SKM-1 treated with dmso at 0.1 percent for 144 hours (cell line): ENCODE results near the gene CD7.

Source experiments
- DNase-seq: peaks from one replicate; lab custom pipeline; 2025; ENCODE audit not compliant: unreplicated experiment; lab: John Stamatoyannopoulos, UW

The CD7 gene

DNA sequence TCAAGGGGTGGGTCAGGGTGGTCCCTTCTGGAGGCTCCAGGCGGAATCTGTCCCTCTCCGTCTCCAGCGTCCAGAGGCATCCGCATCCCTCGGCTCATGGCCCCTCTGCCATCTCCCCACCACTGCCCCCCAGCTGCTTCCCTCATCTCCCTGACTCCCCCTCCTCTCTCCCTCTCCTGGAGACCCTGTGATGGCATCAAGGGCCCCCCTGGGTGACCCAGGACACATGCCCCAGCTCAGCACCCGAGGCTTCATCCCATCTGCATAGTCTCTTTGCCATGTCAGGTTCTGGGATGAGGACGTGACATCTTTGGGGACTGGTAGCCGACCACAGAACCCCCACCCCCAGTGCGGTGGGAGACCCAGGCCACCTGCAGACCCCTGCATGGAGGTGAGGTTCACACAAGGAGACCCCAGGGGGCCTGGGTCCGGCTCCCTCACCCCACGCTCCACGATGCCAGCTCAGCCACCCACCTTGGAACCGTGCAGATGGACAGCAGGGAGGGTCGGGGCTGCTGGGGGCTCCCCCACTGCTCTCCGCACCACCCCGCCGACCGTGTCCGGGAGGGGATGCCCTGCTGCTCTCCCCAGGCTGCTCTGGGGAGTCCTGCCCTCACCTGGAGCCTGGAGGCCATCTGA, 12.4 kb upstream of the CD7 start:
- DNase-seq: no peak

DNA sequence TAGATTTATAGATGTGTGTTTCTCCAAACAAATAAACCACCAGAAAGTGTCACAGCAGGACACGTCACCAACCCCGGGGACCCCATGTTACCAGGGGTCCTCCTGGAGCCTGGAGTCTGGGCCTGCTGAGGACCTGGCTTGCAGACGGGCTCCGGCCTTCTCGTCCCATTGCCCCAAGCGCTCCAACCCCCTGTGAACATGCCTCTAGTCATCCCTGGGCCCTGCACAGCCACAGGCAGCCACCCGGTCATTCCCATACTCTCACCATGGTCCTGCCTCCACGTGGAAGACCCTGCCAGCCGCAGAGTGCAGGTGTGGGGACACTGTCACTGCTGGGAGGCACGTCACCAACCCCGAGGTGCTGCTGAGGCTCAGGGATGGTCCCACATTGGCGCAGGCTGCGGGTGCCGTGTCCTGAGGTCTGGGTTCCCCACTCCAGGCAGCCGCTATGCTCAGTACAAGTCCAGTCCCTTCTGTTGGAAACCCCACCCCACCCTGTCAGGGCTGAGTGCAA, 11.6 kb upstream of the CD7 start:
- no peak for DNase-seq

DNA sequence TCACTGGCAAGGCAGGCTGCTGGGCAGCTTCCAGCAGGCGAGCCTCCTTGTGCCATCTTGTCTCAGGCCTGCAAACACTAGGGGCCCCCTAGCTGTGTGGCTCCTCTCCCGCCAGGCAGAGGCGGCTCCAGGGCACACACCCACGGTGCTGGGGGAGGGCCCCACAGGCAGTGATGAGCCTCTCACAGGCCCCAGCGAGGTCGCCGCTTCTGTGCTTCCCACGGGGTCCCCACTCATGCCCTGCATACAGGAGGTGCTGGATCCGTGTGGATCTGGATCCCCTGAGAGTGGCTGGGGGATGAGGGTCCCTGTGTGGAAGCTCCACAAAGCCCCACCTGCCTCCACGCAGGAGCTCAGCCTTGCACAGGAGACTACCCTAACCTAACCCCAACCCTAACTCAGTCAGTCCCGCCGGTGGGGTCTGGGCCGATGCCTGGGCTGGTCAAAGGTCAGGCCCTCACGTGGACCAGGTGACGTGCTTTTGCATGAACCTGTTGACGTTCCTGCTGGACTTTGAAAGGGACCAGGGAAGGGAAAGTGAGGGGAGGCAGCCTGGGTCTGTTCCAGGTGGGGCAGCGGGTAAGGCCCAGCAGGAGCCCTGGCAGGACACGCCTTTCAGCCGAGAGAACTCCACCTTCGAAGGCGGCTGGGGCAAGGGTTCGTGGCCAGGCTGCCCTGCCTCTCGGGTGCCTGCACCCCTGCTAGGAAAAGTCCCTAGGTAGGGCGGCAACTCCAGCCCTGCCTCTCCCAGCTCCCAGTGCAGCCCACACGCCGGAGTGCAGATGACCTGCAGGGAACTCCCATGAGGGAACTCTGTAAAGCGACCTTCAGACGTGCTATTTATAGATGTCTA, 11.0 kb upstream of the CD7 start:
- no peak for DNase-seq

DNA sequence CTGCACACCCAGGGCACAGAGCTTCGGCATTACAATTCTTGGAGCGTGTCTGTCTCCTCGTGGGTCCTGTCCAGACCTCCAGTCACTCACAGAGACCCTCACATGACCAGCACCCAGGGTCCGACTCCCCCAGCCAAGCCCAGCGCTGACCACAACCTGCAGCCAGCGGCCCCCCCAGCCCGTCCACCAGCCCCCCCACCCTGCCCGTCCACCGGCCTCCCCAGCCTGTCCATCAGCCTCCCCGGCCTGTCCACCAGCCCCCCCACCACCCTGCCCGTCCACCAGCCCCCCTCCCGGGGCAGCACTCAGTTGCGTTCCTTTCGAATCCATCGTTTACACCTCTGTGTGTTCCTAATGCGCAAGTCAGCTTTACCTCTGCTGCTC, 10.3 kb upstream of the CD7 start:
- DNase-seq: no peak

DNA sequence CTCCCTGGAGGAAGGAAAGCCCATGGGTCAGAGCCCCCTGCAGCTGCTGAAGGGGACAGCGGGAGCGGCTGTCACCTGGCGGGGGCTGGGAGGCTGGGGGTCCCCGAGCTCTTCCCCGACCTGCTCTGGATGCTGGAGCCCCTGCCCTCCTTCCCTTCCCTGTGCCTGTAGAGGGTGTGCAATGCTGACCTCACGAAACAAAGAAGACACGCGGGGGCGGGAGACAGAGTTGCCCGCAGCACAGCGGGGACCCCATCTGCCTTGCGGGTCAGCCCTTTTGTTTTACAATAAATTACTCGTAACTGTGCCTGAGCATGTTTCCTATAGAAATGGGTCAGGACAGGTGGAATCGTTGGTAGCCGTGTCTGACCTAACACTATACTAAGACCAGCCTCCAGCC, 9.9 kb upstream of the CD7 start:
- DNase-seq: no peak

DNA sequence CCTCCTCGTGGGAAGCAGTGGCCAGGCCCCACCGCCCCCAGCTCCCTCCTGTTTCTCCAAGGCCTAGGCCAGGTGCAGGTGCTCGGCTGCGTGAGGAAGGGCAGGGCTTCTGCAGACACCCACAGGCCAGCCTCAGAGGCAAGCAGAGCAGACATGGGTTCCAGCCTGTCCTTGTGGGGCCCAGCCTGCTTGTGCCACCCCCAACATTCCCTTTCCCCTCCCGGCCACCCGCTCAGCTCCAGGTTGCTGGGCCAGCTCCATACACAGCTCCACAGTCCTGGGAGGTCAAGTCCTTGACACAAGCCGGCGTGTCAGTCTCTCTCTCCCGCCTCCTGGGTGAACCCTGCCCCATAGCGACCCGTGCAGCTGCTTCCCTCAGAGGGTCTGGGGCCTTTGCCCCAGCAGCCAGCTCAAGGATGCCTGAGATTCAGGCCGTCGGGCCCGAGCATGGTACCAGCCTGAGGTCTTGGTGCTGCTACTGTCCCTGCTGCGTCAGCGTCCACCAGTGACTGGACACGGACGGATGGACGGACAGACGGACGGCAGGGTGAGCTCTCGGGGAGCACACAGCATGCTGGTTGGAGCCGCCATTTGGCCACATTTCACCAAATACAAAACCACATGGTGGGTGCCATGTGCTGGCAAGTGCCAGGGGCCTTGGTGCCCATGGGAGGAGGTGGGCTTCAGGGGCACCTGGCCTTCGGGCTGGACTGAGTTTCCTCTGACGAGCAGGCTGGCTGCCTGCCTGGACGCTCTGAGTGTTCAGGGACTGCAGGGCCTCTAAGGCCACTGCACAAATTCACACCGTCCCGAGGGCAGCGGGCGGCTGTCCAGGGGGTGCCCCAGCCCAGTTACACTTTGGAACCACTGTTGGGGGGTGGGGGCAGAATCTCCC, 8.1 kb upstream of the CD7 start:
- no peak for DNase-seq

DNA sequence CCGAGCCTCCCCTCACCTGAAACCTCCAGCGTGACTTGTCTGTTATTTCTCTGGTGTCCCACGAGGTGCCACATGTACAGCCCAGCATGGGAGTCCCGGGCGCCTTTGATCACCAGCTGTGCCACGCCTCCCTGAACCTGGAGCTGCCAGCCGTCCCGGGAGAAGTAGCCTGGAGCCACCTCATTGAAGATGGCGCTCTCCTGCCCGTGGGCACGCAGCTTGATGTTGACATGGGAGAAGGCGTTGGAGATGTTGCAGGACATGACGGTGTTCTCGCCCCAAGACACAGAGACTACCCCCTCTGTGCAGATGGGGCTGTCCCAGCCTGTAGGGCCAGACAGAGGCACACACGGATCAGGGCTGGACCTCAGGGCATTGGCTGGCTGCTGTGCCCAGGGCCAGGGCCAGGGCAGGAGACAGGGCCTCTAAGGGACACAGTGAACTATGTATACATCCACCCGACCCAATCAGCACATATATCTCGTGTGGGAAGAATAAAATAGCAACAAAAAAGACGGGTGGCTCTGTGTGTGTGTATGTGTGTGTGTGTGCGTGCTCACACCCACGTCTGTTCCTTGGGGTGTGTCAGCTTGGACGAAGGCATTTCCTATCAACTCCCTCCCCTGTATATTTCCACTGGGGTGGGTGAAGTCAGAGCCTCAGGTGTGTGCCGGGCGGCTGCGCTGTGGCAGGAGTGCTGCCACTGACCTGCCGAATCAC, 7.3 kb upstream of the CD7 start:
- no peak for DNase-seq

DNA sequence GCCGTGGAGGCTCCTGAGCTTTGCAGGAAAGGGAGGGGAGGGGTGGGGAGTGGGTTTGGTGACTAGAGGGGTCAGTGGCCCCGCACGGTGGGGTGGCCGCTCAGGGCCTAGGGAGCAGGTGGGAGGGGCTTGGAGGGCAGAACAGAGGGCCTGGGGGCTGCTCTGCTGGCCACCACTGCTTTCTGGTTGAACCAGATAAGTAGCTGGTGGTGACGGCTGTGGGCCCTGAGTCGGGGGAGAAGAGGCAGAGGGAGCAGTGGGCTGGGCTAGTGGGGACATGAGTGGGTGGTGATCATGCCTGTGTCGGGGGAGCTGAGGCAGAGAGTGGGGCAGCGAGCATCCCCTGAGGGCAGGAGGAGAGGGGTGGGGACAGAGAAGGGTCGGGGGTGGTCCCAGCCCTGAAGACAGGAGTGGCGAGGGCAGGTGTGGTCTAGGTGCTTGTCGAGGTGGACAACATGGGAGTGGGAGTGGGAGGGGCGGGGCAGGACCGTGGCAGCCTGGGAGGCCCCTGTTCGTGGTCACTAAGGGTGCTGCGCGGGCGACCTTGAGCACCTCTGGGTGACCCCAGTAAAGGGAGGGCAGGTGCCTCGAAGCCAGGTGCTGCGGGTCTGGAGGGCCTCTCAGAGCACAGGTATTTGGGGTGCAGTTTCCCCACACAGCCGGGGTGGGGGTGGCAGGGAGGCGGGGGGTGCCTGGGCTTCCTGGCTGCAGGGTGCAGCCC, 6.3 kb upstream of the CD7 start:
- no peak for DNase-seq

DNA sequence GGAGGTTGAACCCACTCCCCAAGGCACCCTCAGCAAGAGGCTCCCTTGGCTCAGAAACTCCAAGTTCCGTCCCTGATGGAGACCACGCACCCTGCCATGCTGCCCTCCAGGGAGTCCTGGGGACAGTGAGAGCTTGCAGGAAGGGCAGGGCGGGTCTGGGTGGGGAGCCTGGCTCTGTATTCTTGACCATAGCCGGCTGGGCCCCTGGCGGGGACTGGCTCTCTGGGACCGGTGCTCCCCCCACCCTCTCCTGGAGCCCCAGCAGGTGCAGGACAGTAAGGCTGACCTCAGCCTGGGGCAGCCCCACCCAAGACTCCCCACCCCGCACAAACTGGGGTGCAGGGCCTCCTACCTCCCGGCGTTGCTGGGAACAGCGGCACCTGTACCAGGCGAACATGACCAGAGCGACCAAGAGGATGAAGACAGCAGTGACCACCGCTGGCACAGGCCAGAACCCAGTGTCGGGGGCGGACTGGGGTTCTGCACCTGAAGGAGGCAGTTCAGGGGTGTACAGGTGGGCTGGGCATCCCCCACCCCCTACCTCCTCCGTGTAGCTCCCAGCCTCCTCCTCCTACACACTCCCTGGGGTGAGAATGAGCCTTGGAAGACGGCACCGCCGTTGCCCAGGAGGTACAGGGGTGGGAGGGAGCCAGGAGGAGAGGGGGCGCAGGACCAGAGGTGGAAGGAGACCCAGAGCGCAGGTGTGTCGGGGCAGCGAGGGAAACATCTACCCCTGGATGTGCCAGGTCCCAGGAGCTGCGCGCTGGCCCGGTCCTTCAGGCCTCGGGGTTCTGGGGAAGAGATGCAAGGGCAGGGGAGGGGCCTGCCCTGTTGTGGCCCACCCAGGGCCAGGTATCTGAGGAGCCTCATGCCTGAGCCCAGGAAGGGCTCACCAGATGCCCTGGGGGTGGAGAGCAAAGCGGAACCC, 5.4 kb upstream of the CD7 start:
- no peak for DNase-seq

DNA sequence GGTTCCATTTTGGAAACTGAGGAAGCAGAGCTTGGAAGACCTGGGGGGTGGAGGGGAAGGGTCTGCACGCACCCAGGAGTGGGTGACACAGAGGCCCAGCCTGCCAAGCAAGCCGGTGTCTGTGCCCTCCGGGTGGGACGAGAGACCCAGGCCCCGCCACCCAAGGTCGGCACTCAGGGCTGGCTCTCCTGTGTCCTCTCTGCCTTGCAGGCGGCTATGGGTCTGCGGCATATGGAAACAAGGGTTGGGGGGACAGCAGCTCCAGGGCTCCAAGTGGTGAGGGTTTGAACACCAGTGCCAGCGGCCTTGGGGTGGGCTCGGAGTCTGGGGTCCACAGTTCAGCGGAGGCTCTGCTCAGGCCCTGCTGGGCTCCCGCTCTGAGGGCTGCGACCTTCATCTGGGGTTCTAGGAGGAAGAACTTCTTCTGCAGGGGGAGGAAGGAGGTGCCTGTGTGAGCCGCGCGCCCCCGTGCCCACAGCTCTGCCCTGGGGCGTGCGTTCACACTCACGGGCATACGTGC, 4.6 kb upstream of the CD7 start:
- DNase-seq: no peak

DNA sequence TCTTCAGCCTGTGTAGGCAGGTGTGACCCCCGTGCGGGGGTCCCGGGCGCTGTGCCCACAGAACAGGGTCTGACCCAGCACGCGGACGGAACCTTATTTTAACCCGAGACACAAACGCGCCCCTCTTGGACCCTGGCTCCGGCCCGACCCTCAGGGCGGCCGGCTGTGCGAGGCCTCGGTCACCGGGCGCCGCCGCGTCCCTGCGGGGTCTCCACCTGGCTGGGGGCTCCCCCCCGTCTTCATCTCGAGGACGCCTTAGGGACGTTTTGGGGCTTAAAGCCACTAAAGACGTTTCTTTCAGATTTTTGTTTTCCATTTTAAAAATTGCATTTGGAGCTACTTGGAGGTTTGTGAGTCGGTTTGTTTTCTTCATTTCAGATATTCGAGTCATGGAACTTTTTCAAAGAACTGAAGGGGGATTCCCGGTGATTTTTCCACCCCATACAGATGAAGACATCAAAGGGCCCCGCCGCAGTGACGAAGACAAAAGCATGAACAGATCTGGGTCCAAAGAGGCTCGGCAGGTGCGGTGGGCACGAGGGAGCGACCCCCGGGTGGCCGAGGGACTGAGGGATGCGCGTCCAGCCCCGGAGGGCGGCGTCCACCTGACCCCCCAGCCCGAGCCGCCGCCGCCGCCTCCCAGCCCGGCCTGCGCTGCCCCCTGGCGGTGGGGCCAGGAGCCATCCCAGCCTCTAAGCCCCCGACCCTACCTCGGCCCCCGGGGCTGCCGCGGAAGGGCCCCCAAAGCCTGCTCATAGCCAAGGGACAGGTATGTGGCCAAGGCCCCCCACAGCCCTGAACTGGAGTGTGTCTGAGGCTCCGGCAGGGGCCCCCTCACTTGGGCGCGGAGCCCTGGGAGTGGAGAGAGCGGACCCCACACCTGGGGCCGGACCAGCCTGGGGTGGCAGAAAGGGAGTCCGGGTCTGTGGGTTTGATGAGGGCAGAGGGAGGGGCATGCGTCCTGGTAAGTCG, 3.8 kb upstream of the CD7 start:
- DNase-seq: no peak

DNA sequence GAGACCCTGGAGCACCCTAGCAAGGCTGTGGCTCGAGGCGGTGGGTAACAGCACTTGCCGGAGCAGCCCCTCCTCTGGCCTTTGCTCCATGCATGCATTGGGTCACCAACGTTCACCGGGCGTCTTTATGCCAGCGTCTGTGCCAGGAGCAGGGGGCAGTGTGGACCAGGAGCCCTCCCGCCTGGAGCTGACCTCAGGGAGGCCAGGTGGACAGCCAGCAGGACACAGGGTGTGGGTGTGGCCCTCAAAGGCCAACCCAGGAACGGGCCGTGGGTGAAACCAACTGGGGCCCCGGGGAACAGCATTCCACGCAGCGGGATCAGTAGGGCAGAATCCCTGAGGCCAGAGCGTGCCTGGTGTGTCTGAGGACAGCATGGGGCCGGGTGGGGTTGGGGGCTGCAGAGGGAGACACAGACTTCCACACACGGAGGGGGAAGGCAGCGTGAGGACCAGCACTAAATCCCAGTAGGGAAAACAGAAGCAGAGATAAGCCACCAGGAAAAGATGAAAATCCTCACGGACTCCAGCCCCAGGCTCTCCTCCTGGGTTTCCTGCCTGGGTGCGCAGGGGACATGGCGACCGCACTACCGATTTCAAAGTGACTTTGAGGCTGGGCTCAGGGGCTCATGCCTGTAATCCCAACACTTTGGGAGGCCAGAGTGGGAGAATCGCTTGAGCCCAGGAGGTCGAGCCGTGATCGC, 2.9 kb upstream of the CD7 start:
- no peak for DNase-seq

DNA sequence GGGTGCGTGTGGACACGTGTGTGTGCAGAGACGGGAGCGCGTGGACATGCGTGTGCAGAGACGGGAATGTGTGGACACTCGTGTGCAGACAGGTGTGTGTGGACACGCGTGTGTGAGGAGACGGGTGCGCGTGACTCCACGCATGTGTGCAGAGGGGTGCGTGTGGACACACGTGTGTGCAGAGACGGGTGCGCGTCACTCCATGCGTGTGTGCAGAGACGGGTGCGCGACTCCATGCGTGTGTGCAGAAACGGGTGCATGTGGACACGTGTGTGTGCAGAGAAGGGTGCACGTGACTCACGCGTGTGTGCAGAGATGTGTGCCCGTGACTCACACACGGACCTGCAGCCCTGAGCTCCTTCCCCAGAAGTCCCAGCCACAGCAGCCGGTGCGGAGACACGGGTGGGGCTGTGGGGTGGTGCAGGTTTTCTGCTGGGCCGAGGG, 2.2 kb upstream of the CD7 start:
- no peak for DNase-seq

DNA sequence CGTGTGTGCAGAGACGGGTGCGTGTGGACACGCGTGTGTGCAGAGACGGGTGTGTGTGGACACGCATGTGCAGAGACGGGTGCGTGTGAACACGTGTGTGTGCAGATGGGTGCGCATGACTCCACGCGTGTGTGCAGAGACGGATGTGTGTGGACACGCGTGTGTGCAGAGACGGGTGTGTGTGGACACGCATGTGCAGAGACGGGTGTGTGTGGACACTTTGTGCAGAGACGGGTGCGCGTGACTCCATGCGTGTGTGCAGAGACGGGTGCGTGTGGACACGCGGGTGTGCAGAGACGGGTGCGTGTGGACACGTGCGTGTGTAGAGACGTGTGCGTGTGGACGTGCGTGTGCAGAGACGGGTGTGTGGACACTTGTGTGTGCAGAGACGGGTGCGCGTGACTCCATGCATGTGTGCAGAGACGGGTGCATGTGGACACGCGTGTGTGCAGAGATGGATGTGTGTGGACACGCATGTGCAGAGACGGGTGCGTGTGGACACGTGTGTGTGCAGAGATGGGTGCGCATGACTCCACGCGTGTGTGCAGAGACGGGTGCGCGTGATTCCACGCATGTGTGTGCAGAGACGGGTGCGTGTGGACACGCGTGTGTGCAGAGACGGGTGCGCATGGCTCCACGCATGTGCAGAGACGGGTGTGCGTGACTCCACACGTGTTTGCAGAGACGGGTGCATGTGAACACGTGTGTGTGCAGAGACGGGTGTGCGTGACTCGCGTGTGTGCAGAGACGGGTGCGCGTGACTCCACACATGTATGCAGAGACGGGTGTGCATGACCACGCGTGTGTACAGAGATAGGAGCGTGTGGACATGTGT, 1.6 kb upstream of the CD7 start:
- DNase-seq: no peak

DNA sequence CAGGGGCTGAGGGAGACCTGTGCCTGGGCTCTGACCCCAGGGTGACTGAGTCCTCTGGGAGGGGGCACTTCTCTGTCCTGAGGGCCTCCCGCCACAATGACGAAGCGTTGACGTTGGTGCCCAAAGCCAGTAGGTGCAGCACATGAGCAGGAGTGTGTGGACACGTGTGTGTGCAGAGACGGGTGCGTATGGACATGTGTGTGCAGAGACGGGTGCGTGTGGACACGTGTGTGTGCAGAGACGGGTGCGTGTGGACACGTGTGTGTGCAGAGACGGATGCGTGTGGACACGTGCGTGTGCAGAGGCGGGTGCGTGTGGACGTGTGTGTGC, 726 bp upstream of the CD7 start:
- no peak for DNase-seq

DNA sequence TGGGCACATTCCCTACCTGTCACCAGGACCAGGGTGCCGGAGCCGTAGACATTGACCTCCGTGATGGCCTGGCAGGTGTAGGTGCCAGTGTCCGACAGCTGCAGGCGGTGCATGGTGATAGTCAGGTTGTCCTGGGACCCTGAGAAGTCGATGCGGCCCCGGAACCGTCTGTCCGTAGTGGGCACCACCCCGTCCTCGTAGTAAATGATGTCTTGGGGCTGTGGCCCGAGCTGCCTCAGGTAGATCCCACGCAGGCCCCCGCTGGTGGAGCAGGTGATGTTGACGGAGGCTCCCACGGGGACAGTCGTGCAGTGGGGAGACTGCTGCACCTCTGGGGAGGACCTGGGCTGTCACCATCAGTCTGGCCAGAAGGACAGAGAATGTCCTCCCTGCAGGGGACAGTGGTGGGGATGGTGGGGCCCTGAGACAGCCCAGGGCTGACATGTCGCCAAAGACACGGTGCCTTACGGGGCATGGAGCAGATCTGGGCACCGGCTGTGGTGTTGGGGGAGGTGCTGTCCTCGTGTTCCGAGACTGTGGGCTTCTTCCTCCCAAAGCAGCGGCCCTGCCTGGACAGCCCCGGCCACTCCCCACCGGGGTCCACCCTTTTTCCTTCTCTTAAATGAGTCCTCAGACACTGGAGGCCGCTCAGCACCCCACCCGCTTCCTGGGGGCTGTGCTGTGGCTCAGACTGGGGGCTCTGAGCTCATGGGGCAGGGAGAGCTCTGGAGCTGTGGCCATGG, 586 bp downstream of the CD7 start:
- no peak for DNase-seq
